Activated T-cell treated with anti-CD3 and anti-CD28 coated beads, Interleukin-2, amount 50 U/mL, for 24 hours (primary cell): ENCODE data around the gene KIAA1217.

ENCODE experiments used
- DNase-seq: peaks from one replicate; pipeline ENCODE4 v3.0.0-alpha.2; 2020
- H3K27ac Mint-ChIP-seq: 2 replicates; pipeline ENCODE4 v1.8.0; 2020; ENCODE audit warnings: mild to moderate bottlenecking, mixed read lengths
- H3K27me3 Mint-ChIP-seq: 2 replicates; pipeline ENCODE4 v1.8.0; 2020; ENCODE audit warnings: mixed read lengths
- H3K36me3 Mint-ChIP-seq: 2 replicates; pipeline ENCODE4 v1.8.0; 2020; ENCODE audit warnings: low read depth, mixed read lengths
- H3K4me1 Mint-ChIP-seq: 2 replicates; pipeline ENCODE4 v1.8.0; 2020; ENCODE audit warnings: low read depth, mixed read lengths
- H3K4me3 Mint-ChIP-seq: 2 replicates; pipeline ENCODE4 v1.8.0; 2020; ENCODE audit warnings: mild to moderate bottlenecking, moderate library complexity, mixed read lengths
- H3K9me3 Mint-ChIP-seq: 2 replicates; pipeline ENCODE4 v1.8.0; 2020; ENCODE audit warnings: mixed read lengths

Gene KIAA1217

DNA sequence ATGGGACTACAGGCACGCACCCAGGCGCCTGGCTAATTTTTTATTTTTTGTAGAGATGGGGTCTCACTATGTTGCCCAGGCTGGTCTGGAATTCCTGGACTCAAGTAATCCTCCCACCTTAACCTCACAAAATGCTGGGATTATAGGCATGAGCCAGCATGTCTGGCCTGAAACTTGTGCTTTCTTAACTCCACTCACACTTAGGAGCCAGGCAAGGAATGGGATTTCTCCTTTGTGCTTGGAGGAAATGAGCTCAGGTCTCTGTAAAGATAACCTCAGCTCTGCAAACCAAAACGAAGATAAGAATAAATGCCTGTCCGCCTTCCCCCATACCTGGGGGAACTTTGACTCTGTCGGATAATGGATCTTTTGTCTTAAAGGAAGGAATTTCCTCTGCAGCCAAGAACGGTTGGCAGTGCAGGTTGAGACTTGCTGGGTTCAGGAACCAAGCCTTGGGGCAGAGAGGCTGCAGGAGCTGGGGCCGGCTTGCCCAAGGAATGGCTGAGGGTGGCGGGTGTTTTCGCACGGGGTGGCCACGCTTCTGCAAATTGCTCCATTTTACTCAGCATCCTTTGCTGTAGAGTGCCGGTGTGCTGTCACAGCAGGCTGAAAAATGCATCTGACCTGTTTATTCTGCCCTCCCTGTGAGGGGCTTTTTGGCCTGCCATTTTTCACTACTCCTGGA, 174.2 kb downstream of the KIAA1217 start:
- no peak for DNase-seq
- peak overlapping the region; percentile 86 for H3K27ac Mint-ChIP-seq
- peaks cover 18% of the 10 kb centered on the region for H3K4me1 Mint-ChIP-seq
- no peaks in the 10 kb centered on the region for H3K9me3 Mint-ChIP-seq
- peaks cover 37% of the 10 kb centered on the region for H3K27me3 Mint-ChIP-seq
- H3K36me3 Mint-ChIP-seq, result no peaks in the 10 kb centered on the region
- peak overlapping the region; percentile 38 for H3K4me3 Mint-ChIP-seq

DNA sequence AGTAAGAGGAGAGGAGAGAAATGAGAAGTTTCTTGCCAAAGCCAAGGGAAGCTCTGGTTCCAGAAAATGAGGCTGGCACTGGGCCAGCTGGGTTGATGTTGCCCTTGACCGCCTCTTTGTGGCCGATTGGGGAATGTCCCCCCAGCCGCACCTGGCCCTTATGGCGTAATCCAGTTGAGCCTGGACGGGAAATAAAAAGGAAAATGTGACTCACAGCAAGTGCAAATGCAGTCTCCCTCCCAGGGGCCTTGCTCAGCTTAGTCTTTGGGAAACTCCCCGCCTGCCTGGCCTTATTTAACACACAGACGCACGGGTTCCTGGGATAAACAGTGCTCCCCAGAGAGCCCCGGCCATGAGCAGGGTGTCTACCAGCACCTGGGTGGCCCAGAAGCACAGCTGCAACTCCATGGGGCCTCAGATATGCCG, 174.8 kb downstream of the KIAA1217 start:
- Mint-ChIP-seq H3K9me3 (no peaks in the 10 kb centered on the region), H3K36me3 (no peaks in the 10 kb centered on the region), H3K4me3 (peak overlapping the region; percentile 38), H3K27ac (peak overlapping the region; percentile 86), H3K27me3 (peaks cover 35% of the 10 kb centered on the region), H3K4me1 (peaks cover 18% of the 10 kb centered on the region)
- peak; percentile 46 for DNase-seq

GRCh38 chr10:24384954-24385353, 176.0 kb downstream of the KIAA1217 start:
- Mint-ChIP-seq H3K4me1 (peaks cover 18% of the 10 kb centered on the region), H3K27me3 (peaks cover 35% of the 10 kb centered on the region), H3K27ac (no peak overlapping the region), H3K36me3 (no peaks in the 10 kb centered on the region), H3K4me3 (no peak overlapping the region), H3K9me3 (no peaks in the 10 kb centered on the region)
- no peak for DNase-seq

DNA sequence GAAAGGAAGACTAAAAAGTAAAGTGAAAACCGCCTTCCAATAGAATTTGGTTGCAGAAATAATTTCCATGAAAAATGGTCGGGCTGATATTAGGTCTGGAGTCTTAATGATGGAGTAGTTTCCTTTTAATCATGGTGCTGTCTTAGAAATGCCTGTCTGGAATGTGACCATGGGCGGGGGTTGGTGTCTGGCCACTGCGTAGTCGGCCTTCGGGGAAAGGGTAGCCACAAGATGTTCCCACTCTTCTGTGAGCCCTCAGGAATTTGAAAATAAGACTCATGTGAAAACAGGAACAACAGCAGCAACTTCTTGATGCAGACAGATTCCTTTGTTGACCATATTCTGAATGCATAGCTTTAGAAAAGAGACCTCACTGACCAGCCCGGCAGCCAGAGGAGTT, 176.8 kb downstream of the KIAA1217 start:
- DNase-seq, result no peak
- Mint-ChIP-seq H3K27me3 (peaks cover 35% of the 10 kb centered on the region), H3K4me3 (no peak overlapping the region), H3K27ac (no peak overlapping the region), H3K36me3 (no peaks in the 10 kb centered on the region), H3K4me1 (peaks cover 18% of the 10 kb centered on the region), H3K9me3 (no peaks in the 10 kb centered on the region)

DNA sequence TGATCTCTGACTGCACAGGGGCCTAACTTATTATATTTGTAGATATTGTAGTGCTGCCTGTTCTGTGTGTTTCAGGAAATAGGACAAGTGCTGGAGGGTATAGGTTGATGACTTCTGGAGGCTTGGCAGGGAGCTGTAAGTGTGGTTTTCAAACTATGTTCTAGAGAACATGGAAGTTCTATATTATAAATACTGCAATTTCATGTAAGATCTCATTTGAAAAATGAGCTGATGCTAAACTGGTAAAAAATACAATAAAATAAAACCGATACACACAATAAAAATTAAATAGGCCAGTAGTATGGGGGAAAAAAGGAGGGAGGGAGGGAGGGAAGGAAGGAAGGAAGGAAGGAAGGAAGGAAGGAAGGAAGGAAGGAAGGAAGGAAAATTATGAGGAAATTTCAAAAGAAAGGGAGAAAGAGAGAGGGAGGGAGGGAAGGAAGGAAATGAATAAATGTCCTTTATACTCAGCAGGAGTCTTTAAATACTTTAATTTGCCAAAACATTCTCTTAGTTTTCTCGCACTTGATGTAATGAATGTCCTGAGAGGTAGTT, 181.3 kb downstream of the KIAA1217 start:
- Mint-ChIP-seq H3K4me1 (no peaks in the 10 kb centered on the region), H3K36me3 (no peaks in the 10 kb centered on the region), H3K4me3 (no peak overlapping the region), H3K27me3 (peaks cover 20% of the 10 kb centered on the region), H3K9me3 (no peaks in the 10 kb centered on the region), H3K27ac (no peak overlapping the region)
- DNase-seq, result no peak

GRCh38 chr10:24390746-24391145, 181.8 kb downstream of the KIAA1217 start:
- Mint-ChIP-seq H3K36me3 (no peaks in the 10 kb centered on the region), H3K4me3 (no peak overlapping the region), H3K27ac (no peak overlapping the region), H3K9me3 (no peaks in the 10 kb centered on the region), H3K4me1 (no peaks in the 10 kb centered on the region), H3K27me3 (peaks cover 18% of the 10 kb centered on the region)
- DNase-seq, result no peak

DNA sequence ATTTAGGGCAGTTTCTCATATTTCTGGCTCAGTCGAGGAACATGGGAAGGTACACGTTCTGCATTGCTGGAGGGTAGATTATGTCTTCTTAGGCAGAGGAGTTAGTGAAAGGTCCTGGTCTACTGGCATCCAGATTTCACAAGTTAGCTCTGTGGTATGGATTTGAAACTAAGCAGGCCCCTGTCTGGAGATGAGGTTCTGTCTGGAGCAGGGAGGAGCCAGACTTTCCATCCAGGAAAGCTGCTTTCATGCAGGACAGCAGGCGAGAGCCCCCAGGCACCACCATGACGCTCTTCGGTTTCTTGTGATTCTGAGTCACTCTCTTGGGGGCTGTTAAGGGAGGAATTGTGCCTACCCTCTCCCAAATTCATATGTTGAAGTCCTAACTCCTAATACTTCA, 184.3 kb downstream of the KIAA1217 start:
- no peaks in the 10 kb centered on the region for H3K9me3 Mint-ChIP-seq
- no peak for DNase-seq
- no peaks in the 10 kb centered on the region for H3K4me1 Mint-ChIP-seq
- H3K4me3 Mint-ChIP-seq, result no peak overlapping the region
- no peaks in the 10 kb centered on the region for H3K36me3 Mint-ChIP-seq
- H3K27me3 Mint-ChIP-seq, result peaks cover 28% of the 10 kb centered on the region
- no peak overlapping the region for H3K27ac Mint-ChIP-seq

DNA sequence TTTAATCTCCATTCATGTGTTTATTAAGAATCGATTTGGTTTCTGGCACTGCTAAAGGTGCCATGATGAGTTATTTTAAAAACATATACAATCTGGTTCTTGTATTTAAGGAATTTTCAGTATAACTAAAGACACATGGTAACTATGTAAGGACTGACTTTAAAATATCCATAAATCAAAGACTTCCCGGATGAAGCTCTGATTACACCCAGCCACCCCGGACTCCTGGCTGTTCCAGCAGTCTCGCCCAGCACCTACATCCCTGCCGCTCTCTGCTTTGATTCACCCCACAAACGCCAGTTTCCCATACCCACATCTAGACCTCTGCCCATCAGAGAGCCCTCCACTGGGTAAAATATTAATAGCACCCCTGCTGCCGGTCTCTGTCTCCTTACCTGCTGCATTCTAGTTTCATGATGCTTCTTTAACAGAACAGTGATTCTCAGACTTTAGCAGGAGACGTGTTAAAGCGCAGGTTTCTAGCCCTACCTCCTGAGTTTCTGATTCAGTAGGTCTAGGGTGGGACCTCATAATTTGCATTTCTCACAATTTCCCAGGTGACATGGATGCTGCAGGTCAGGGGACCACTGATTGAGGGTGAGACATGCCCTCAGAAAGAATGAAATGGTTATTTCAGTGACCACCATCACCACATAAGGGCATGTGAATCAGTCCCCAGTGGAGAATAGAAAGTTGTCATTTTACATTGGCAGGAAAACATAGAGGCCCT, 185.7 kb downstream of the KIAA1217 start:
- no peaks in the 10 kb centered on the region for H3K9me3 Mint-ChIP-seq
- H3K36me3 Mint-ChIP-seq, result no peaks in the 10 kb centered on the region
- H3K4me1 Mint-ChIP-seq, result no peaks in the 10 kb centered on the region
- H3K27me3 Mint-ChIP-seq, result peaks cover 37% of the 10 kb centered on the region
- no peak for DNase-seq
- no peak overlapping the region for H3K27ac Mint-ChIP-seq
- no peak overlapping the region for H3K4me3 Mint-ChIP-seq

DNA sequence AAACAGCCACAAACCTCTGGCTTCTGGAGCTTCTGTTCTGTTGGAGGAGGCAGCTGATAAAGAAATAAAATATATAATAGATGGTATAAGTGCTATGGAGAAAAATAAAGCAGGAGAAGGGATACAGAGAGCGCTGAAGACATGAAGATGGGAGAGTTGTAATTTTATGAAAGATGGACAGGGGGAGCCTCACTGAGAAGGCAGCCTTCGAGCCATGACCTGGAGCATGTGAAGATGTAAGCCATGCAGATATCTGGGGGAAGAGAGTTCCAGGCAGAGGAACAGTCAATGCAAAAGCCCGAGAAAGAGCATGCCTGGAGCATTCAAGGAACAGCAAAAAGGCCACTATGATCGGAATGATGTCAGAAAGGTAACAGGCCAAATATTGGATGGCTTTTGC, 187.5 kb downstream of the KIAA1217 start:
- Mint-ChIP-seq H3K36me3 (no peaks in the 10 kb centered on the region), H3K4me1 (no peaks in the 10 kb centered on the region), H3K4me3 (no peak overlapping the region), H3K9me3 (no peaks in the 10 kb centered on the region), H3K27ac (no peak overlapping the region), H3K27me3 (peaks cover 37% of the 10 kb centered on the region)
- no peak for DNase-seq

- no peak for DNase-seq
- no peak overlapping the region for H3K4me3 Mint-ChIP-seq
- H3K27ac Mint-ChIP-seq, result no peak overlapping the region
- peaks cover 37% of the 10 kb centered on the region for H3K27me3 Mint-ChIP-seq
- H3K4me1 Mint-ChIP-seq, result no peaks in the 10 kb centered on the region
- no peaks in the 10 kb centered on the region for H3K9me3 Mint-ChIP-seq
- no peaks in the 10 kb centered on the region for H3K36me3 Mint-ChIP-seq
Observed at GRCh38 chr10:24397662-24398061, 188.7 kb downstream of the KIAA1217 start.

DNA sequence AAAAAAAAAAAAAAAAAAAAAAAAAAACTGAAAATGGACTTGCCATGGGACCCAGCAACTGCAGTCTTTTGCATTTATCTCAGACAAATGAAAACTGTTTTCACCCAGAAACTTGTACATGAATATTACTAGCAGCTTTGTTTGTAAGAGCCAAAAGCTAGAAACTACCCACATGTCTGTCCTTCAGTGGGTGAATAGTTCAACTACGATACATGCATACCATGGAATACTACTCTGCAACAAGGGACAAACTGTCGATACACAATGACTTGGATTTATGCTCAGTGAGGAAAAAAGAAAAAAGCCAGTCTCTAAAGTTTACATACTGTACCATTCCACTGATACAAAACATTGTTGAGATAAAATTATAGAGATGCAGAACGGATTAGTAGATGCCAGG, 195.6 kb downstream of the KIAA1217 start:
- no peaks in the 10 kb centered on the region for H3K9me3 Mint-ChIP-seq
- no peak overlapping the region for H3K27ac Mint-ChIP-seq

DNA sequence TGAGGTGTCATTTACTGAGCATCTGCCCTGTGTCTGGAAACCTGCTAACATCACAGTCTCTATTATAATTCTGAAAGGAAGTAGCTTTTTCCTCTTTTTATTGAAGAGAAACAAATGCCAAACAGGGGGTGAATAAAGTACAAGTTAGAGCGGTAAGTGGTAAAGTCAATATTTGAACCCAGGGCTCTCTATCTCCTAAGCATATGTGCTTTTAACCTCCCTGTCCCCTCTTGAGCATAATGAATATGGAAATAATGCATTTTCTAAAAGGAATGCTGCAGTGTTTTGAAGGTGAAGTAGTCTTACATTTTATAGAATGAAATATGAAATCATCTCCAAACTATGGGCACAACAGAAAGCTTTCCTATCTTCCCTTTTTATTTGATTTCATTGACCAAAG, 196.7 kb downstream of the KIAA1217 start:
- Mint-ChIP-seq H3K36me3 (no peaks in the 10 kb centered on the region), H3K9me3 (no peaks in the 10 kb centered on the region), H3K4me1 (no peaks in the 10 kb centered on the region), H3K27me3 (no peaks in the 10 kb centered on the region), H3K4me3 (no peak overlapping the region), H3K27ac (no peak overlapping the region)
- no peak for DNase-seq

More for the DNA sequence above, 195.6 kb downstream of the KIAA1217 start:
- H3K4me3 Mint-ChIP-seq, result no peak overlapping the region
- DNase-seq, result no peak
- no peaks in the 10 kb centered on the region for H3K36me3 Mint-ChIP-seq
- peaks cover under 1% of the 10 kb centered on the region for H3K27me3 Mint-ChIP-seq
- H3K4me1 Mint-ChIP-seq, result no peaks in the 10 kb centered on the region

- H3K4me1 Mint-ChIP-seq, result no peaks in the 10 kb centered on the region
- no peaks in the 10 kb centered on the region for H3K27me3 Mint-ChIP-seq
- DNase-seq, result no peak
- H3K9me3 Mint-ChIP-seq, result no peaks in the 10 kb centered on the region
- H3K4me3 Mint-ChIP-seq, result no peak overlapping the region
- no peak overlapping the region for H3K27ac Mint-ChIP-seq
- no peaks in the 10 kb centered on the region for H3K36me3 Mint-ChIP-seq
Observed at GRCh38 chr10:24406809-24407483, 198.0 kb downstream of the KIAA1217 start.

- H3K27ac Mint-ChIP-seq, result no peak overlapping the region
- DNase-seq, result no peak
- H3K36me3 Mint-ChIP-seq, result no peaks in the 10 kb centered on the region
- no peaks in the 10 kb centered on the region for H3K4me1 Mint-ChIP-seq
- no peaks in the 10 kb centered on the region for H3K27me3 Mint-ChIP-seq
- no peak overlapping the region for H3K4me3 Mint-ChIP-seq
- no peaks in the 10 kb centered on the region for H3K9me3 Mint-ChIP-seq
Observed at GRCh38 chr10:24407928-24408327, 199.0 kb downstream of the KIAA1217 start.

DNA sequence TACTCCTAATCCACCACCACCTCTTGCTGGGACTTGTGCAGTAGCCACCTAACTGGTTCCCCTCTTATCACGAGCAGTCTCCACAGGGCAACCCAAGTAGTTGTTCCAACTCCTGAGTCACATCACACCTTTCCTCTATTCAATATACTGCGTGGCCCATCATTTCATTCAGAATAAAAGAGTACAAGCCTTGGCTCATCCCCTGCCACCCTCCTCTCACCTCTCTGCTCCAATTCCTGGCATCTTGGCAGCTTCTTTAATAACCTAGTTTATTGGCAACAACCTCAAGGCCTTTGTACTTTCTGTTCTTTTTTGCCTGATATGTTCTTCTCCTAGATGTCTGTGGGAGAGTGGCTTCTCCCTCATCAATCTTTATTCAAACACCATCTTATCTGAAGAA, 199.4 kb downstream of the KIAA1217 start:
- H3K36me3 Mint-ChIP-seq, result no peaks in the 10 kb centered on the region
- H3K4me3 Mint-ChIP-seq, result no peak overlapping the region
- H3K4me1 Mint-ChIP-seq, result no peaks in the 10 kb centered on the region
- H3K27me3 Mint-ChIP-seq, result no peaks in the 10 kb centered on the region
- no peak for DNase-seq
- no peak overlapping the region for H3K27ac Mint-ChIP-seq
- no peaks in the 10 kb centered on the region for H3K9me3 Mint-ChIP-seq
